NCI-H146 (cell line): ENCODE measurements around the gene LPP.

Source experiments
- DNase-seq: peaks from one replicate; lab custom pipeline; 2025; lab: John Stamatoyannopoulos, UW

LPP gene

GRCh38 chr3:188362405-188362831 is 208.5 kb downstream of the LPP start:
- no peak for DNase-seq

- DNase-seq: no peak
Observed at GRCh38 chr3:188365184-188365583, 211.2 kb downstream of the LPP start.

- no peak for DNase-seq
Observed at GRCh38 chr3:188365988-188366698, 212.2 kb downstream of the LPP start.

- DNase-seq: no peak
Observed at GRCh38 chr3:188367678-188368077, 213.7 kb downstream of the LPP start.

- DNase-seq: no peak
Observed at GRCh38 chr3:188369526-188369925, 215.6 kb downstream of the LPP start.

GRCh38 chr3:188370081-188370830 is 216.3 kb downstream of the LPP start:
- no peak for DNase-seq

GRCh38 chr3:188378786-188379185 is 224.8 kb downstream of the LPP start:
- no peak for DNase-seq

GRCh38 chr3:188380252-188380651 is 226.3 kb downstream of the LPP start:
- no peak for DNase-seq

- DNase-seq: no peak
Observed at GRCh38 chr3:188380722-188381121, 226.8 kb downstream of the LPP start.

GRCh38 chr3:188383748-188384147 is 229.8 kb downstream of the LPP start:
- DNase-seq: no peak

- no peak for DNase-seq
Observed at GRCh38 chr3:188385295-188385694, 231.3 kb downstream of the LPP start.

GRCh38 chr3:188389711-188390342 is 235.9 kb downstream of the LPP start:
- no peak for DNase-seq

- no peak for DNase-seq
Observed at GRCh38 chr3:188390343-188390718, 236.4 kb downstream of the LPP start.

- no peak for DNase-seq
Observed at GRCh38 chr3:188390775-188391443, 237.0 kb downstream of the LPP start.

- no peak for DNase-seq
Observed at GRCh38 chr3:188391592-188391991, 237.6 kb downstream of the LPP start.

GRCh38 chr3:188392076-188392475 is 238.1 kb downstream of the LPP start:
- no peak for DNase-seq

- no peak for DNase-seq
Observed at GRCh38 chr3:188394623-188395022, 240.7 kb downstream of the LPP start.

GRCh38 chr3:188396251-188396650 is 242.3 kb downstream of the LPP start:
- DNase-seq: no peak

GRCh38 chr3:188396900-188397299 is 242.9 kb downstream of the LPP start:
- DNase-seq: no peak

- no peak for DNase-seq
Observed at GRCh38 chr3:188397766-188398705, 244.1 kb downstream of the LPP start.

- DNase-seq: no peak
Observed at GRCh38 chr3:188400494-188401243, 246.7 kb downstream of the LPP start.
